ENCODE data around the gene TEX261.

TEX261 gene

DNA sequence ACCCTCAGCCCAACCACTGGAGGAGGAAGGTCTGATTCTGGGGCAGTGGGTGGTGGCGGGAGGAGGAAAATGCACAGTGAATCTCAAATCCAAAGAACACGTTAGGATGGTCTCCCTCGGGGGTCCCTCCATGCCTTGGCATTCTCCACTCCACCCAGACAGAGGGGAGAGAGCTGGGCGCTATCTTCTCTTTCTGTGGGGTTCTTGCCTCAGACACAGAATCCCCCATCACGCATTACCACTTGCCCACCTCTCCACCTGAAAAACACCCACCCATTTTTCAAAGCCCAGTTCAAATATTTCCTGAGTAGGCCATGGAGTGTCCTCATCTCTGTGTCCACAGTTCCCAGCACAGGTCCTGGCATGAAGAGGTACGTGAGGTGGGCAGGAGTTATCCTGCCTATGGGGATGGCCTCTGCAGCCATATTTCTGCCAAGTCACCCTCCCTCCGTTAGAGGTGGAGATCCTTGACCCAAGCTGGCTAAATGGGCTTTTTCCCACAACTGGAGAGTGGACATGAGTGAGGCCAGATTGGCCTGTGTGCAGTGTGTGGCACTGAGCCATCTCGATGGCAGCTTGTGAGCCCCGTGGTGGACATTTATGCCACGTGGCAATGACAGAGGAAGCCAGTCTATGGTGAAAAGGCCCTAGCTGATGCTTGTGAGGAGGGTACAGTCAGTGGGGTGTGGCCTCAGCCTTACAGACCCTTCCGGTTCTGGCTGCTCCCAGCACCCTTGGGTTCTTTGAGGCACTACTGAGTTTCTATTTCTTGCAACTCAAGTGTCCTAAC is 9.5 kb upstream of the TEX261 start:
- H3K27ac ChIP-seq (replicated peaks) = no peak overlapping the region
- TF ChIP-seq CTCF (IDR thresholded peaks at IDR 0.05; ENCODE audit: insufficient read depth, low read length) (no peak), GABPA (IDR thresholded peaks at IDR 0.05; ENCODE audit: low read depth) (no peak), SPI1 (IDR thresholded peaks at IDR 0.05; ENCODE audit: borderline replicate concordance, low read depth) (no peak), POLR2AphosphoS5 (IDR thresholded peaks at IDR 0.05; ENCODE audit: low read depth) (no peak)
- TF ChIP-seq, protein P1, sequence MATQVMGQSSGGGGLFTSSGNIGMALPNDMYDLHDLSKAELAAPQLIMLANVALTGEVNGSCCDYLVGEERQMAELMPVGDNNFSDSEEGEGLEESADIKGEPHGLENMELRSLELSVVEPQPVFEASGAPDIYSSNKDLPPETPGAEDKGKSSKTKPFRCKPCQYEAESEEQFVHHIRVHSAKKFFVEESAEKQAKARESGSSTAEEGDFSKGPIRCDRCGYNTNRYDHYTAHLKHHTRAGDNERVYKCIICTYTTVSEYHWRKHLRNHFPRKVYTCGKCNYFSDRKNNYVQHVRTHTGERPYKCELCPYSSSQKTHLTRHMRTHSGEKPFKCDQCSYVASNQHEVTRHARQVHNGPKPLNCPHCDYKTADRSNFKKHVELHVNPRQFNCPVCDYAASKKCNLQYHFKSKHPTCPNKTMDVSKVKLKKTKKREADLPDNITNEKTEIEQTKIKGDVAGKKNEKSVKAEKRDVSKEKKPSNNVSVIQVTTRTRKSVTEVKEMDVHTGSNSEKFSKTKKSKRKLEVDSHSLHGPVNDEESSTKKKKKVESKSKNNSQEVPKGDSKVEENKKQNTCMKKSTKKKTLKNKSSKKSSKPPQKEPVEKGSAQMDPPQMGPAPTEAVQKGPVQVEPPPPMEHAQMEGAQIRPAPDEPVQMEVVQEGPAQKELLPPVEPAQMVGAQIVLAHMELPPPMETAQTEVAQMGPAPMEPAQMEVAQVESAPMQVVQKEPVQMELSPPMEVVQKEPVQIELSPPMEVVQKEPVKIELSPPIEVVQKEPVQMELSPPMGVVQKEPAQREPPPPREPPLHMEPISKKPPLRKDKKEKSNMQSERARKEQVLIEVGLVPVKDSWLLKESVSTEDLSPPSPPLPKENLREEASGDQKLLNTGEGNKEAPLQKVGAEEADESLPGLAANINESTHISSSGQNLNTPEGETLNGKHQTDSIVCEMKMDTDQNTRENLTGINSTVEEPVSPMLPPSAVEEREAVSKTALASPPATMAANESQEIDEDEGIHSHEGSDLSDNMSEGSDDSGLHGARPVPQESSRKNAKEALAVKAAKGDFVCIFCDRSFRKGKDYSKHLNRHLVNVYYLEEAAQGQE (IDR thresholded peaks at IDR 0.05; ENCODE audit: insufficient replicate concordance, low read depth) = no peak
- no peak for DNase-seq (ENCODE audit: low read depth in 1 of 2, low spot score in 1 of 2)

DNA sequence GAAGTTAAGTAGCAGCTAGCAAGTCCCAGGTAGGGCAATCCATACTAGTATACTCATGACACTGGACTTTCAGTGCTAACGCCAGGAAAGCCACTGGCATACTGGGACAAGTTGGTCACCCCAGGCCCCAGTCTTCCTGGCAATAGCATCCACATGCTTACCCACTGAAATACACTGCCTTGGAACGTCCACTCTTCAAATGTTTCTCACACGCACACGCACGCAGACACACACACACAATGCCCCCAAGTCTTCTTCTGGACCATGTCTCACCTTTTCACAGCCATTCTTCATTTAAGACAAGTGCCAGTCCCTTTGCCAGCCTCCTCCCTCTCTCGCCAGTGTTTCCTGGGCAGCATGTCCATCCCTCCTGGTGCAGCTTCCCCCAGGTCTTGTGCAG is 8.7 kb upstream of the TEX261 start:
- no peak overlapping the region for H3K4me3 ChIP-seq (replicated peaks; ENCODE audit: insufficient read depth, low read length)
- DNase-seq (ENCODE audit: low read depth in 1 of 2, low spot score in 1 of 2) = no peak
- H3K27ac ChIP-seq (replicated peaks) = no peak overlapping the region
- no peak for TF ChIP-seq SPI1 (IDR thresholded peaks at IDR 0.05; ENCODE audit: borderline replicate concordance, low read depth)
- TF ChIP-seq, protein P1 (IDR thresholded peaks at IDR 0.05; ENCODE audit: insufficient replicate concordance, low read depth) = no peak
- TF ChIP-seq GABPA (IDR thresholded peaks at IDR 0.05; ENCODE audit: low read depth) = no peak
- TF ChIP-seq POLR2AphosphoS5 (IDR thresholded peaks at IDR 0.05; ENCODE audit: low read depth) = no peak
- no peak for TF ChIP-seq CTCF (IDR thresholded peaks at IDR 0.05; ENCODE audit: insufficient read depth, low read length)
- H3K27me3 ChIP-seq (ENCODE audit: insufficient read depth, poor library complexity, severe bottlenecking) = no peaks in the 10 kb centered on the region

More for the DNA sequence above, 9.5 kb upstream of the TEX261 start:
- H3K27me3 ChIP-seq (ENCODE audit: insufficient read depth, poor library complexity, severe bottlenecking) = no peaks in the 10 kb centered on the region
- H3K4me3 ChIP-seq (replicated peaks; ENCODE audit: insufficient read depth, low read length) = no peak overlapping the region

- Histone ChIP-seq H3K4me3 (replicated peaks; ENCODE audit: insufficient read depth, low read length) (no peak overlapping the region), H3K27ac (replicated peaks) (no peak overlapping the region)
- DNase-seq (ENCODE audit: low read depth in 1 of 2, low spot score in 1 of 2) = no peak
These were observed 7.4 kb upstream of the TEX261 start for GRCh38 chr2:71001981-71002570.

More at GRCh38 chr2:71001981-71002570, 7.4 kb upstream of the TEX261 start:
- no peaks in the 10 kb centered on the region for H3K27me3 ChIP-seq (ENCODE audit: insufficient read depth, poor library complexity, severe bottlenecking)
- no peak for TF ChIP-seq POLR2AphosphoS5 (IDR thresholded peaks at IDR 0.05; ENCODE audit: low read depth)
- no peak for TF ChIP-seq SPI1 (IDR thresholded peaks at IDR 0.05; ENCODE audit: borderline replicate concordance, low read depth)
- no peak for TF ChIP-seq GABPA (IDR thresholded peaks at IDR 0.05; ENCODE audit: low read depth)
- TF ChIP-seq, protein P1 (IDR thresholded peaks at IDR 0.05; ENCODE audit: insufficient replicate concordance, low read depth) = no peak
- TF ChIP-seq CTCF (IDR thresholded peaks at IDR 0.05; ENCODE audit: insufficient read depth, low read length) = no peak

All from HL-60 (cell line).